Right kidney (tissue), 1 donor: Measurements from ENCODE around the gene AANAT.

Experiments used
- DNase-seq: peaks from one replicate; pipeline ENCODE4 v3.0.0-alpha.2; 2016

The AANAT gene

GRCh38 chr17:76469076-76469990 lies 1.9 kb downstream of the AANAT start:
- no peak for DNase-seq

- no peak for DNase-seq
These were observed 2.8 kb downstream of the AANAT start for GRCh38 chr17:76469991-76470739.

GRCh38 chr17:76471498-76472257 lies 4.3 kb downstream of the AANAT start:
- DNase-seq: no peak

GRCh38 chr17:76472258-76472645 lies 4.8 kb downstream of the AANAT start:
- no peak for DNase-seq

GRCh38 chr17:76472726-76473125 lies 5.3 kb downstream of the AANAT start:
- no peak for DNase-seq

GRCh38 chr17:76473541-76473985 lies 6.2 kb downstream of the AANAT start:
- DNase-seq: no peak

- no peak for DNase-seq
These were observed 6.8 kb downstream of the AANAT start for GRCh38 chr17:76474238-76474637.

GRCh38 chr17:76474894-76475293 lies 7.5 kb downstream of the AANAT start:
- no peak for DNase-seq

- no peak for DNase-seq
These were observed 7.9 kb downstream of the AANAT start for GRCh38 chr17:76475302-76475701.

- no peak for DNase-seq
These were observed 9.3 kb downstream of the AANAT start for GRCh38 chr17:76476736-76477135.

GRCh38 chr17:76477576-76477975 lies 10.2 kb downstream of the AANAT start:
- DNase-seq: no peak

- no peak for DNase-seq
These were observed 10.7 kb downstream of the AANAT start for GRCh38 chr17:76478097-76478496.

- no peak for DNase-seq
These were observed 11.5 kb downstream of the AANAT start for GRCh38 chr17:76478730-76479514.

GRCh38 chr17:76479515-76480060 lies 12.2 kb downstream of the AANAT start:
- no peak for DNase-seq

GRCh38 chr17:76480632-76481031 lies 13.2 kb downstream of the AANAT start:
- DNase-seq: no peak

- no peak for DNase-seq
These were observed 13.8 kb downstream of the AANAT start for GRCh38 chr17:76481071-76481655.

GRCh38 chr17:76484228-76484725 lies 16.9 kb downstream of the AANAT start:
- no peak for DNase-seq

- no peak for DNase-seq
These were observed 18.2 kb downstream of the AANAT start for GRCh38 chr17:76485569-76485968.

GRCh38 chr17:76487451-76488192 lies 20.2 kb downstream of the AANAT start:
- no peak for DNase-seq

- no peak for DNase-seq
These were observed 22.8 kb downstream of the AANAT start for GRCh38 chr17:76490112-76490710.
